CD14-positive monocyte (primary cell): Measurements from ENCODE around the gene ZBTB37. TPM values are rescaled to one million over a fixed set of nuclear protein-coding genes. Genes with fewer than 3 reads are reported as not detected.

Experiments
- DNase-seq, 3 donors: peaks; one replicate each; pipeline ENCODE4 v3.0.0-alpha.2; 2011 to 2022
- H2AFZ ChIP-seq: 2 replicates; pipeline ENCODE4 v1.6.0; 2012; ENCODE audit warnings: mild to moderate bottlenecking, low read depth, low read length, inconsistent platforms; ENCODE audit not compliant: insufficient read depth, poor library complexity, severe bottlenecking
- H3K27ac ChIP-seq, 2 donors: 1 replicate in 1 of 2; 2 replicates in 1 of 2; pipeline ENCODE4 v1.5.1; 2012 to 2013; ENCODE audit warnings: low read length in 2 of 2, control low read depth in 1 of 2, inconsistent platforms in 1 of 2, low read depth in 1 of 2, mild to moderate bottlenecking in 1 of 2
- H3K27me3 ChIP-seq, 2 donors: one replicate each; pipeline versions ENCODE4 v1.6.0 to v1.6.1; 2011 to 2013; ENCODE audit warnings: low read length in 2 of 2; ENCODE audit not compliant: control insufficient read depth in 2 of 2, insufficient read depth in 2 of 2
- H3K36me3 ChIP-seq, 2 donors: replicated peaks in 1 of 2; 1 replicate in 1 of 2; 2 replicates in 1 of 2; pipeline versions ENCODE4 v1.5.1 to v1.6.1; 2012 to 2013; ENCODE audit warnings: low read length in 2 of 2, control low read depth in 1 of 2, inconsistent platforms in 1 of 2, mild to moderate bottlenecking in 1 of 2; ENCODE audit not compliant: insufficient read depth in 2 of 2, control insufficient read depth in 1 of 2
- H3K4me1 ChIP-seq, 2 donors: 1 replicate in 1 of 2; 2 replicates in 1 of 2; pipeline versions ENCODE4 v1.5.1 to v1.6.1; 2012 to 2013; ENCODE audit warnings: low read length in 2 of 2, control low read depth in 1 of 2, inconsistent platforms in 1 of 2, mild to moderate bottlenecking in 1 of 2, moderate library complexity in 1 of 2; ENCODE audit not compliant: insufficient read depth in 2 of 2, control insufficient read depth in 1 of 2
- H3K4me2 ChIP-seq: replicated peaks from 2 replicates; pipeline ENCODE3; 2012; ENCODE audit warnings: low read length, moderate library complexity, mild to moderate bottlenecking; ENCODE audit not compliant: poor library complexity, severe bottlenecking; ENCODE audit errors: extremely low read depth
- H3K4me3 ChIP-seq, 3 experiments: fragments of 200-600 bp in 1 of 3; sonication (generic) in 1 of 3; replicated peaks in 1 of 3; 1 replicate in 2 of 3; 2 replicates in 1 of 3; pipeline ENCODE4 v1.5.1; 2011 to 2013; ENCODE audit warnings: low read length in 3 of 3, mild to moderate bottlenecking in 3 of 3, control low read depth in 2 of 3, low read depth in 2 of 3, inconsistent platforms in 1 of 3, moderate library complexity in 1 of 3
- H3K79me2 ChIP-seq: 2 replicates; pipeline ENCODE4 v1.6.0; 2012; ENCODE audit warnings: mild to moderate bottlenecking, control low read depth, inconsistent platforms, low read length, moderate library complexity; ENCODE audit not compliant: insufficient read depth
- H3K9ac ChIP-seq: 2 replicates; pipeline ENCODE4 v1.6.0; 2017; ENCODE audit warnings: low read length, mild to moderate bottlenecking; ENCODE audit not compliant: insufficient read depth, poor library complexity, severe bottlenecking
- H3K9me3 ChIP-seq, 2 donors: replicated peaks in 1 of 2; 1 replicate in 1 of 2; 2 replicates in 1 of 2; pipeline versions ENCODE4 v1.5.1 to v1.6.1; 2012 to 2013; ENCODE audit warnings: low read length in 2 of 2, control low read depth in 1 of 2; ENCODE audit not compliant: control insufficient read depth in 1 of 2, insufficient read depth in 1 of 2
- H4K20me1 ChIP-seq: 2 replicates; pipeline ENCODE4 v1.6.0; 2012; ENCODE audit warnings: mild to moderate bottlenecking, low read length, control low read depth, moderate library complexity; ENCODE audit not compliant: insufficient read depth
- H3K27ac Mint-ChIP-seq, 7 donors: one replicate each; pipeline ENCODE4 v1.8.0; 2020; ENCODE audit warnings: mild to moderate bottlenecking in 7 of 7, mixed read lengths in 7 of 7, moderate library complexity in 6 of 7, inconsistent platforms in 2 of 7
- H3K27me3 Mint-ChIP-seq, 3 donors: one replicate each; pipeline ENCODE4 v1.8.0; 2021 to 2022; ENCODE audit warnings: low read depth in 3 of 3, mild to moderate bottlenecking in 3 of 3, mixed read lengths in 3 of 3, moderate library complexity in 3 of 3, inconsistent platforms in 1 of 3
- H3K36me3 Mint-ChIP-seq, 2 donors: one replicate each; pipeline ENCODE4 v1.8.0; 2020; ENCODE audit warnings: mixed read lengths in 2 of 2, inconsistent platforms in 1 of 2, mild to moderate bottlenecking in 1 of 2
- H3K4me1 Mint-ChIP-seq: one replicate; pipeline ENCODE4 v1.8.0; 2020; ENCODE audit warnings: mild to moderate bottlenecking, mixed read lengths
- H3K4me3 Mint-ChIP-seq, 2 donors: one replicate each; pipeline ENCODE4 v1.8.0; 2020; ENCODE audit warnings: mild to moderate bottlenecking in 2 of 2, mixed read lengths in 2 of 2, moderate library complexity in 1 of 2
- H3K9me3 Mint-ChIP-seq, 7 donors: one replicate each; pipeline ENCODE4 v1.8.0; 2020 to 2022; ENCODE audit warnings: mixed read lengths in 7 of 7, mild to moderate bottlenecking in 6 of 7, moderate library complexity in 6 of 7, inconsistent platforms in 2 of 7
- WGBS: methylation state at CpG from one replicate; pipeline ENCODE4 v1.1.5; 2013; ENCODE audit warnings: missing lambda C conversion rate; ENCODE audit not compliant: insufficient coverage; 5-methylcytosine and 5-hydroxymethylcytosine counted together
- intact Hi-C, 2 donors: fragments of 100-400 bp; cut with micrococcal nuclease; formaldehyde crosslinking; loops; one replicate each; pipeline versions ENCODE4 v1.15.0 to v1.15.1; 2023
- polyA plus RNA-seq, 3 donors: library from polyadenylated mRNA; depleted of rRNA in 1 of 3; unstranded in 2 of 3; stranded (reverse) in 1 of 3; fragments of 300-500 nt in 2 of 3; fragments of >200 nt in 1 of 3; fragmentation: Illumina TruSeq in 2 of 3; gene quantifications; 1 replicate in 2 of 3; 2 replicates in 1 of 3; pipeline ENCODE4 v1.2.3, GENCODE V29; 2012 to 2021
- TF ChIP-seq, protein P1 (sequence below): fragments of 200-600 bp; IDR thresholded peaks from one replicate; pipeline ENCODE4 v1.8.0; 2022; ENCODE audit warnings: antibody characterized with exemption, mild to moderate bottlenecking

The ZBTB37 gene
- polyA plus RNA-seq, 3 donors, result 0.87 to 4.1 (median 0.91) TPM

DNA sequence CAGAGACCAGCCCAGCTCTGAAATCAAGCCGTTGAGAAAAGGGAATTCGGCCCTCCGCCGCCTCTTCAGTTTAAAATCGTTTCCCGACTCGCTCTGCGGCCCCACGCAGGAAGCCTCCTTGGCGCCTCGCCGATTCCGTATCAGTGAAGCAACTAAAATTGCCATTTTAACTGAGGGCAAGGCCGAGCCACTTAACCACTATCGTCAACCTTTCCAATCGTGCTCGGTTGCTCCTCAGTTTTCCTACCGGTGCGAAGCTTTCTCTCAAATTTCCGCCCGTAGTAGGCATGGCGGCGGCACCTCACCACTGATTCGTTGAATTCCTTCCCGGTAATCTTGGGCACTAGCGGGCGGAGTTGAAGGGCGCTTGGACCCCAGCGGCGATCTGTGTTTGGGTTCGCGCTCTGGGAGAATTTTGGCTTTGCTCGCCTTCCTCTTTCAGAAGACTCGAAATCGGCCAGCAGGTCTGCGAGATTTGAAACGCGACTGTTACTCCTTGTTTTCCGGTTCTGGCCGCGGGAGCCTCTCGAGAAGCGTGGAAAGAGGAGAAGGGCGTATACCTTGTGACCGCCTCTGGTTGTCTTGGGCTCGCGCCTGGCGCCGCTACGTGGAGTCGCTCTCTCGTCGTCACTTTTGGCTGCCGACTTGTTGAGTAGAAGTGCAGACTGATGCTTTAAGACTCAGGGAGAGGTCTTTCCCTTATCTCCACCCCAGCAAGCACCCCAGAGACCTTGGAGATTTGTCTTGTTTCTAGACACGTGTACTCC is 43.7 kb upstream of the ZBTB37 start, which contains the start of the genes CENPL and DARS2:
TSS of gene CENPL (minus strand) at position 569 of the 767 bp plus-strand sequence. CDS start 13,584 bp downstream, outside the sequence.
TSS of gene DARS2 (plus strand) at position 359 of the 767 bp plus-strand sequence. CDS start 557 bp downstream, outside the sequence.
- H3K4me2 ChIP-seq, result peak within 1 kb of the TSS; percentile 91
- H3K4me1 ChIP-seq, result peaks cover 15 to 26% of the 10 kb centered on the region in 2 donors
- WGBS, result under 1% methylated on average over 41 of the region's 55 CpGs
- H3K36me3 ChIP-seq, result peaks cover 4 to 14% of the 10 kb centered on the region in 2 donors
- TF ChIP-seq, protein P1, sequence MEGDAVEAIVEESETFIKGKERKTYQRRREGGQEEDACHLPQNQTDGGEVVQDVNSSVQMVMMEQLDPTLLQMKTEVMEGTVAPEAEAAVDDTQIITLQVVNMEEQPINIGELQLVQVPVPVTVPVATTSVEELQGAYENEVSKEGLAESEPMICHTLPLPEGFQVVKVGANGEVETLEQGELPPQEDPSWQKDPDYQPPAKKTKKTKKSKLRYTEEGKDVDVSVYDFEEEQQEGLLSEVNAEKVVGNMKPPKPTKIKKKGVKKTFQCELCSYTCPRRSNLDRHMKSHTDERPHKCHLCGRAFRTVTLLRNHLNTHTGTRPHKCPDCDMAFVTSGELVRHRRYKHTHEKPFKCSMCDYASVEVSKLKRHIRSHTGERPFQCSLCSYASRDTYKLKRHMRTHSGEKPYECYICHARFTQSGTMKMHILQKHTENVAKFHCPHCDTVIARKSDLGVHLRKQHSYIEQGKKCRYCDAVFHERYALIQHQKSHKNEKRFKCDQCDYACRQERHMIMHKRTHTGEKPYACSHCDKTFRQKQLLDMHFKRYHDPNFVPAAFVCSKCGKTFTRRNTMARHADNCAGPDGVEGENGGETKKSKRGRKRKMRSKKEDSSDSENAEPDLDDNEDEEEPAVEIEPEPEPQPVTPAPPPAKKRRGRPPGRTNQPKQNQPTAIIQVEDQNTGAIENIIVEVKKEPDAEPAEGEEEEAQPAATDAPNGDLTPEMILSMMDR, result no peak
- peak within 1 kb of the TSS; percentile 91 to 93 for H3K27ac ChIP-seq
- intact Hi-C loops, result loop anchor here (1.0 to 5.0 kb wide), 8 partner anchors 43 to 1082 kb away; partner anchors contain the start of genes PRDX6 (in 2 of the 2), ZBTB37 (in 2 of the 2) and GAS5 (in 1 of the 2)
- no peaks in the 10 kb centered on the region for H4K20me1 ChIP-seq
- Mint-ChIP-seq H3K27ac (peak within 1 kb of the TSS; percentile 97 to 100 (median 99)), H3K9me3 (no peaks in the 10 kb centered on the region), H3K4me3 (peak within 1 kb of the TSS; percentile 99), H3K4me1 (peaks cover 39% of the 10 kb centered on the region), H3K36me3 (peaks cover 6 to 23% of the 10 kb centered on the region in 2 donors), H3K27me3 (no peaks in the 10 kb centered on the region)
- H2AFZ ChIP-seq, result peak within 1 kb of the TSS; percentile 91
- peaks cover 56% of the 10 kb centered on the region for H3K79me2 ChIP-seq
- H3K27me3 ChIP-seq, result no peaks in the 10 kb centered on the region
- peak within 1 kb of the TSS; percentile 86 for H3K9ac ChIP-seq
- peak; percentile 93 to 97 (median 94) for DNase-seq
- no peaks in the 10 kb centered on the region for H3K9me3 ChIP-seq
- peak within 1 kb of the TSS; percentile 70 to 99 (median 92) for H3K4me3 ChIP-seq

DNA sequence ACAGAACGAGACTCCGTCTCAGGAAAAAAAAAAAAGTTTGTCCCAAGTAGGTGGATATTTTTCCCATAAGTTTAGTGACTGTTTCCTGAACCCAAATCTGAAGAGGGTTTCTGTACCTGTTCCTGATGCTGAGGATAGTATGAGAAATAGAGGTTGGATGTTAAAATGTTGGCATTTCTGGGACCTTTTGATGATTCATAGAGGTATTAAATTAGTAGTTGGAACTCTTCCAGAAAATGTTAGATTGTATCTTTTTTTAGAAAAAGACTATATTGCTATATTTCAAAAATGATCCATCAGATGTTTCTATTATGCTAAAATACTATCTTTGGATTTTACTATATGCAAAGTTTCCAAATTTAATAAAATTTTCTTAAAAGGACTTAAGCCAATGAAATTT is 40.6 kb upstream of the ZBTB37 start:
- peak overlapping the region in 1 of 7 donors; percentile 36 for H3K27ac Mint-ChIP-seq
- peaks cover 15 to 26% of the 10 kb centered on the region in 2 donors for H3K4me1 ChIP-seq
- peaks cover 25% of the 10 kb centered on the region for H3K79me2 ChIP-seq

More for the DNA sequence above, 40.6 kb upstream of the ZBTB37 start:
- peaks cover 26% of the 10 kb centered on the region for H3K4me1 Mint-ChIP-seq
- no peak overlapping the region for H3K4me3 Mint-ChIP-seq
- no peak for DNase-seq
- Histone ChIP-seq H3K27ac (no peak overlapping the region), H3K4me2 (no peak overlapping the region), H3K9ac (no peak overlapping the region), H3K36me3 (peaks cover 17 to 30% of the 10 kb centered on the region in 2 donors), H2AFZ (no peak overlapping the region), H4K20me1 (no peaks in the 10 kb centered on the region), H3K4me3 (no peak overlapping the region), H3K9me3 (no peaks in the 10 kb centered on the region), H3K27me3 (no peaks in the 10 kb centered on the region)
- peaks cover 25 to 33% of the 10 kb centered on the region in 2 donors for H3K36me3 Mint-ChIP-seq
- no peaks in the 10 kb centered on the region for H3K27me3 Mint-ChIP-seq
- no peaks in the 10 kb centered on the region for H3K9me3 Mint-ChIP-seq
- TF ChIP-seq, protein P1, result no peak
- intact Hi-C loops, result loop anchor here in 1 of 2 donors (5.0 kb wide), 2 partner anchors 40 to 1085 kb away; partner anchors contain the start of genes GAS5 and ZBTB37
- WGBS, result 36% methylated on average over 2 of the region's 2 CpGs
